Nephron progenitor cell (in vitro differentiated cells): ENCODE measurements around the gene KLF12.

Experiments used
- DNase-seq: peaks from one replicate; pipeline ENCODE4 v3.0.0; 2021
- H3K27ac Mint-ChIP-seq: 2 replicates; pipeline ENCODE4 v1.8.0; 2021; ENCODE audit warnings: mild to moderate bottlenecking, moderate library complexity, mixed read lengths
- H3K27me3 Mint-ChIP-seq: 2 replicates; pipeline ENCODE4 v1.8.0; 2021; ENCODE audit warnings: mild to moderate bottlenecking, low read depth, mixed read lengths; ENCODE audit not compliant: poor library complexity
- H3K36me3 Mint-ChIP-seq: 2 replicates; pipeline ENCODE4 v1.8.0; 2021; ENCODE audit warnings: low read depth, mixed read lengths
- H3K4me1 Mint-ChIP-seq: 2 replicates; pipeline ENCODE4 v1.8.0; 2021; ENCODE audit warnings: mixed read lengths
- H3K4me3 Mint-ChIP-seq: 2 replicates; pipeline ENCODE4 v1.8.0; 2021; ENCODE audit warnings: mild to moderate bottlenecking, moderate library complexity, mixed read lengths
- H3K9me3 Mint-ChIP-seq: 2 replicates; pipeline ENCODE4 v1.8.0; 2021; ENCODE audit warnings: mild to moderate bottlenecking, moderate library complexity, mixed read lengths
- CTCF ChIP-seq: fragments of 200-600 bp; sonication (generic); IDR thresholded peaks from 2 replicates; pipeline ENCODE4 v1.5.0; 2021; ENCODE audit warnings: antibody characterized with exemption

Gene KLF12

GRCh38 chr13:74158028-74158427 is 23.8 kb upstream of the KLF12 start:
- peak; percentile 58 for DNase-seq
- Mint-ChIP-seq H3K9me3 (no peaks in the 10 kb centered on the region), H3K36me3 (no peaks in the 10 kb centered on the region)

GRCh38 chr13:74154981-74155380 is 20.8 kb upstream of the KLF12 start:
- H3K27ac Mint-ChIP-seq, result no peak overlapping the region
- no peak for DNase-seq
- no peaks in the 10 kb centered on the region for H3K36me3 Mint-ChIP-seq
- peaks cover 3% of the 10 kb centered on the region for H3K27me3 Mint-ChIP-seq
- H3K4me3 Mint-ChIP-seq, result no peak overlapping the region
- no peak for TF ChIP-seq CTCF
- H3K9me3 Mint-ChIP-seq, result no peaks in the 10 kb centered on the region
- peaks cover 12% of the 10 kb centered on the region for H3K4me1 Mint-ChIP-seq

More at GRCh38 chr13:74158028-74158427, 23.8 kb upstream of the KLF12 start:
- Mint-ChIP-seq H3K27me3 (peaks cover 3% of the 10 kb centered on the region), H3K4me1 (peaks cover 17% of the 10 kb centered on the region), H3K4me3 (peak overlapping the region; percentile 0), H3K27ac (no peak overlapping the region)
- TF ChIP-seq CTCF, result no peak

- no peak overlapping the region for H3K27ac Mint-ChIP-seq
- TF ChIP-seq CTCF, result no peak
- H3K9me3 Mint-ChIP-seq, result no peaks in the 10 kb centered on the region
- no peak overlapping the region for H3K4me3 Mint-ChIP-seq
- no peaks in the 10 kb centered on the region for H3K36me3 Mint-ChIP-seq
- no peak for DNase-seq
- peaks cover 3% of the 10 kb centered on the region for H3K27me3 Mint-ChIP-seq
- H3K4me1 Mint-ChIP-seq, result peaks cover 23% of the 10 kb centered on the region
These were observed 19.1 kb upstream of the KLF12 start for GRCh38 chr13:74153316-74153715.

GRCh38 chr13:74151859-74152258 is 17.7 kb upstream of the KLF12 start:
- no peak for TF ChIP-seq CTCF
- Mint-ChIP-seq H3K4me3 (no peak overlapping the region), H3K4me1 (peaks cover 25% of the 10 kb centered on the region), H3K27me3 (peaks cover 3% of the 10 kb centered on the region), H3K36me3 (no peaks in the 10 kb centered on the region), H3K9me3 (no peaks in the 10 kb centered on the region), H3K27ac (no peak overlapping the region)
- DNase-seq, result no peak

- no peaks in the 10 kb centered on the region for H3K36me3 Mint-ChIP-seq
- no peaks in the 10 kb centered on the region for H3K27me3 Mint-ChIP-seq
- TF ChIP-seq CTCF, result no peak
- peak overlapping the region; percentile 26 for H3K27ac Mint-ChIP-seq
- H3K9me3 Mint-ChIP-seq, result no peaks in the 10 kb centered on the region
- H3K4me1 Mint-ChIP-seq, result peaks cover 43% of the 10 kb centered on the region
- no peak overlapping the region for H3K4me3 Mint-ChIP-seq
- DNase-seq, result no peak
These were observed 14.1 kb upstream of the KLF12 start for GRCh38 chr13:74148352-74148751.

GRCh38 chr13:74145249-74145975 is 11.2 kb upstream of the KLF12 start:
- H3K27ac Mint-ChIP-seq, result no peak overlapping the region
- H3K9me3 Mint-ChIP-seq, result no peaks in the 10 kb centered on the region
- H3K36me3 Mint-ChIP-seq, result no peaks in the 10 kb centered on the region
- no peak overlapping the region for H3K4me3 Mint-ChIP-seq
- H3K27me3 Mint-ChIP-seq, result peaks cover 10% of the 10 kb centered on the region
- no peak for TF ChIP-seq CTCF
- DNase-seq, result no peak
- peaks cover 51% of the 10 kb centered on the region for H3K4me1 Mint-ChIP-seq
